MG63 (cell line): ENCODE measurements around the gene DHCR7. TPM values are rescaled to one million over a fixed set of nuclear protein-coding genes. Genes with fewer than 3 reads are reported as not detected.

Experiments
- DNase-seq: peaks from one replicate; pipeline ENCODE4 v3.0.0-alpha.2; 2020
- H3K27me3 ChIP-seq: fragments of 250-450 bp; sonication (Bioruptor Pico); 2 replicates; pipeline ENCODE4 v1.5.1; 2020; ENCODE audit warnings: mild to moderate bottlenecking, moderate library complexity
- H3K36me3 ChIP-seq: fragments of 250-450 bp; sonication (Bioruptor Pico); 2 replicates; pipeline ENCODE4 v1.5.1; 2020; ENCODE audit warnings: mild to moderate bottlenecking, moderate library complexity
- H3K4me3 ChIP-seq: fragments of 250-450 bp; sonication (Bioruptor Pico); 2 replicates; pipeline ENCODE4 v1.5.1; 2020; ENCODE audit warnings: mild to moderate bottlenecking, moderate library complexity
- H3K9me3 ChIP-seq: fragments of 250-450 bp; sonication (Bioruptor Pico); 2 replicates; pipeline ENCODE4 v1.5.1; 2020; ENCODE audit warnings: mild to moderate bottlenecking, moderate library complexity
- total RNA-seq: library from RNA; depleted of rRNA; stranded (reverse); fragments of >200 nt; shearing (Covaris generic); gene quantifications from 2 replicates; pipeline ENCODE4 v1.2.3, GENCODE V29; 2014; ENCODE audit warnings: low replicate concordance; rRNA removed

Gene DHCR7
- total RNA-seq, 1 experiment from 2014 or later = 32.4 TPM

DNA sequence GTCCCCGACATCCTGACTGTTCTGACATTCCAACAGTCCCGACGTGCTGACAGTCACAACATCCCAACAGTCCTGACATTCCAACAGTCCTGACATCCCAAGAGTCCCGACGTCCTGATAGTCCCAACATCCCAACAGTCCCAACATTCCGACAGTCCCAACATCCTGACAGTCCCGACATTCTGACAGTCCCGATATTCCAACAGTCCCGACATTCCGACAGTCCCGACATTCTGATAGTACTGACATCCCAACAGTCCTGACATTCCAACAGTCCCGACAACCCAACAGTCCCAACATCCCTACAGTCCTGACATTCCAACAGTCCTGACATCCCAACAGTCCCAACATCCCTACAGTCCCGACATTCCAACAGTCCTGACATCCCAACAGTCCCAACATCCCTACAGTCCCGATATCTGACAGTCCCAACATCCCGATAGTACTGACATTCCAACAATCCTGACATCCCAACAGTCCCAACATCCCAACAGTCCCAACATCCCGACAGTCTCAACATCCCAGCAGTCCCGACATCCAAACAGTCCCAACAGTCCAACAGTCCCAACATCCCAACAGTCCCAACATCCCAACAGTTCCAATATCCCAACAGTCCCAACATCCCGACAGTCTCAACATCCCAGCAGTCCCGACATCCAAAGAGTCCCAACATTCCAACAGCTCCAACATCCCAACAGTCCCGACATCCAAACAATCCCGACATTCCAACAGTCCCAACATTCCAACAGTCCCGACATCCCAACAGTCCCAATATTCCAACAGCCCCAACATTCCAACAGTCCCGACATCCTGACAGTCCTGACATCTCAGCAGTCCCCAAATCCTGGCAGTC is 60.2 kb downstream of the DHCR7 start:
- Histone ChIP-seq H3K4me3 (no peak overlapping the region), H3K36me3 (no peaks in the 10 kb centered on the region), H3K27me3 (peaks cover 34% of the 10 kb centered on the region), H3K9me3 (no peaks in the 10 kb centered on the region)
- no peak for DNase-seq

DNA sequence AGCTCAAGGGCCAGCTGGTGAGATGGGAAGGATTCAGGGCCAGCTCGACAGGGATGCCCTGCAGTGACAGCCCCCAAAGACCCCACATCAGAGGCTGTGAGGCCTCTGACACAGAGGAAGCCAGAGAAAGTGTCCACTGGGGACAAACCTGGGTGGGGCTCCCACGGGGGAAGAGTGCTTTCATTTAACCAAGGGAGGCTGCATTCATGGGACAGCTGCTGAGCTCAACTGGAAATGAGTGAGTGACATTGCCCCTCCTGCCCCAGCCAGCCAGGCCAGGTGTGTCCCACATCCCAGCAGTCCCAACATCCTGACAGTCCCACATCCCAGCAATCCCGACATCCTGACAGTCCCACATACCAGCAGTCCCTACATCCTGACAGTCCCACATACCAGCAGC is 61.0 kb downstream of the DHCR7 start:
- no peaks in the 10 kb centered on the region for H3K9me3 ChIP-seq
- H3K36me3 ChIP-seq = no peaks in the 10 kb centered on the region
- H3K27me3 ChIP-seq = peaks cover 28% of the 10 kb centered on the region
- no peak overlapping the region for H3K4me3 ChIP-seq
- DNase-seq = no peak

DNA sequence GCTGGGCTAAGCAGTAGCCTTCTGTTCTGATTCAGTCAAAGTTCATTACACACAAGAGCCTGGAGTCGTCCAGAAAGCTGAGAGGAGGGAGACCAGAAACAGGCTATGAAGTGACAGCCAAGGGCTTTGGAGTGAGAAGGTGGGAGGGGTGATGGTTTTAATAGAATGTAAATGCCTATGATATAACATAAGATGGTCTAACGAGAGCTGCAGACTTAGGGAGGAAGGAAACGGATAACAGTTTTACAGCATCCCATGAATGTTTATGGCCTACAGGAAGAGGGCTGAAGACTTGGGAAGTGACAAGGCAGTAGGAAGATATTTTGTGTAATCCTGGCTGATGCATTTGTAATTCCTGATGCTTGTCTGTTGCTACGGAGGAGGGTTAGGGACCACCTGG is 62.0 kb downstream of the DHCR7 start:
- DNase-seq = no peak
- Histone ChIP-seq H3K4me3 (no peak overlapping the region), H3K36me3 (no peaks in the 10 kb centered on the region), H3K27me3 (peaks cover 20% of the 10 kb centered on the region), H3K9me3 (no peaks in the 10 kb centered on the region)

DNA sequence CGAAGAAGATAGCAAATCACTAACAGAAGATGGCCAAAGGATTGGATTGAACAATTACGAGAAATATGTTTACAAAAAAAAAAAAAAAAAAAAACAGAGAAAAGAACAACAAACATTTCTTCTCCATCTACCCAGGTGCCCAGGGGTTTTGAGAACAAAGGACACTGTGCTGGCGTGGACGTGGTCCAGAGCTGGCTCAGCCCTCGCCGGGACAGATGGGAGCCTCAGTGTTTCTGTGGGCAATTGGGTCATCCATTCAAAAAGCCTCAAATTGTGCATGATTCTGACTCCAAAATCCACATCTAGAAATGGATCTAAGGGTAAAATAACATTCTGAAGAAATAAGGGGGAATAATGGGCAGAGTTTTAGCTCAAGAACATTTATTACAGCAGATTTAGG is 63.1 kb downstream of the DHCR7 start:
- DNase-seq = no peak
- H3K36me3 ChIP-seq = no peaks in the 10 kb centered on the region
- no peak overlapping the region for H3K4me3 ChIP-seq

DNA sequence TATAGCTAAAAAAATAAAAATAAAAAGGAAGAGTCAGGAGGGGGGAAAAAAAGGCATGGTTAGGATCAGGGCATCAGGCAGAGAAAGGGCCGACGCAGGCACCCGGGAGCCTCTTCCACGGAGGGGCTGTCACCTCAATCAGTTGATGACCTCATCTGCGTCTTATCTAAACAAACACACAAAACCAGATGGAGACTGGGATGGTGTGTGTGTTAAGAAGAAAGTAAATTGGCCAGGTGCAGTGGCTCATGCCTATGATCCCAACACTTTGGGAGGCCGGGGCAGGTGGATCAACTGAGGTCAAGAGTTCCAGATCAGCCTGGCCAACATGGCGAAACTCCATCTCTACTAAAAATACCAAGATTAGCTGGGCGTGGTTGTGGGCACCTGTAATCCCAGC is 63.6 kb downstream of the DHCR7 start:
- no peak for DNase-seq
- H3K9me3 ChIP-seq = no peaks in the 10 kb centered on the region
- H3K4me3 ChIP-seq = no peak overlapping the region
- H3K27me3 ChIP-seq = peaks cover 11% of the 10 kb centered on the region
- no peaks in the 10 kb centered on the region for H3K36me3 ChIP-seq

More for the DNA sequence above, 63.1 kb downstream of the DHCR7 start:
- no peaks in the 10 kb centered on the region for H3K9me3 ChIP-seq
- H3K27me3 ChIP-seq = peaks cover 11% of the 10 kb centered on the region

Other genes with a start within 250 kb of the DHCR7 start
- 0.49 and 18.6 TPM in 2 replicates for gene SHANK2, start 195.8 kb downstream of the DHCR7 start, total RNA-seq
- gene NADSYN1, start 4.8 kb upstream of the DHCR7 start, total RNA-seq = 18.6 and 34.7 TPM in 2 replicates
- gene KRTAP5-7, start 78.9 kb upstream of the DHCR7 start, total RNA-seq = not detected in 2 replicates
- gene KRTAP5-8, start 89.6 kb upstream of the DHCR7 start, total RNA-seq = not detected in 2 replicates
- gene KRTAP5-9, start 100.0 kb upstream of the DHCR7 start, total RNA-seq = not detected in 2 replicates
- gene KRTAP5-10, start 117.2 kb upstream of the DHCR7 start, total RNA-seq = not detected in 2 replicates
- not detected in 2 replicates for gene KRTAP5-11, start 134.5 kb upstream of the DHCR7 start, total RNA-seq